H7 (cell line): ENCODE data around the gene THSD7A. TPM values are rescaled to one million over a fixed set of nuclear protein-coding genes. Genes with fewer than 3 reads are reported as not detected.

Experiments used
- DNase-seq: peaks from one replicate; pipeline ENCODE4 v3.0.0; 2012
- H3K27me3 ChIP-seq: 2 replicates; pipeline ENCODE4 v1.6.0; 2011; ENCODE audit warnings: mild to moderate bottlenecking, low read length; ENCODE audit not compliant: control insufficient read depth, insufficient read depth
- H3K36me3 ChIP-seq: replicated peaks from 2 replicates; pipeline ENCODE4 v1.5.1; 2011; ENCODE audit warnings: low read length; ENCODE audit not compliant: control insufficient read depth, insufficient read depth
- H3K4me3 ChIP-seq: 2 replicates; pipeline ENCODE4 v1.5.1; 2011; ENCODE audit warnings: low read depth, mild to moderate bottlenecking, control low read depth, low read length, moderate library complexity; ENCODE audit not compliant: insufficient read depth
- total RNA-seq: library from RNA; depleted of rRNA; stranded (reverse); fragments of >200 nt; shearing (Covaris generic); gene quantifications from 2 replicates; pipeline ENCODE4 v1.2.3, GENCODE V29; 2014

Gene THSD7A
- total RNA-seq, 1 experiment from 2014 or later, result 0.69 TPM

DNA sequence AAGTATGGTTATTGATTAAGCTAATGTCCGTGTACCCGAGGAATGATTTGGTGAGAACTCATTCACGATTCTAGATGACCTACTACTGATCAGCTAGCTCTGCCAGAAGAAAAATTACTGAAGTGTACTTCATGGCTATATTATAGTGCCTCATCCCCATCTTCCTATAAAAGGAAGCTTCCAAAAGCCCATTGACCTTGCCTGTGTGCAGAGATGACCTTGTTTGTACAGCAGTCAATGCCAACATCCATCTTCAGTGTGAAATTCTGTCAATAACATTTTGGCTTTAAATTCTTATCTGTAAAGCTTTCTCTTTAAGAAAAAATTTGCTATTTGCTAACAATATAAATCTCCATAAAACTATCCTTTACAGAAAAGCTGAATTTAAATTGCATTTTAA, 315.7 kb downstream of the THSD7A start:
- DNase-seq, result no peak
- no peaks in the 10 kb centered on the region for H3K36me3 ChIP-seq

DNA sequence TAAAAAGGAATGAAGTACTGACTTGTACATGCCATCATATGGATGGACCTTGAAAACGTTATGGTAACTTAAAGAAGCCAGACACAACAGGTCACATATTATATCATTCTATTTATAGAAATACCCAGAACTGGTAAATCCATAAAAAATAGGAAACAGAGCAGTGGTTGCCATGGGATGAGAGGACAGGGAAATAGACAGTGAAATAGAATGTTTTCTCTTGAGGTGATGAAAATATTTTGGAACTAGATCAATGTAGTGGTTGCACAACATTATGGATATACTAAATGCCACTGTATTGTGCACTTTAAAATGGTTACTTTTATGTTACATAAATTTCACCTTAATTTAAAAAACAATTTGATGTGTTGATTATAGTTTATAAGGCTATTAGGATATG, 318.5 kb downstream of the THSD7A start:
- no peaks in the 10 kb centered on the region for H3K36me3 ChIP-seq
- H3K27me3 ChIP-seq, result no peaks in the 10 kb centered on the region
- DNase-seq, result no peak
- H3K4me3 ChIP-seq, result no peak overlapping the region

More for the DNA sequence above, 315.7 kb downstream of the THSD7A start:
- Histone ChIP-seq H3K4me3 (no peak overlapping the region), H3K27me3 (no peaks in the 10 kb centered on the region)

- Histone ChIP-seq H3K4me3 (no peak overlapping the region), H3K27me3 (no peaks in the 10 kb centered on the region), H3K36me3 (no peaks in the 10 kb centered on the region)
- peak; percentile 10 for DNase-seq
These were observed 324.1 kb downstream of the THSD7A start for GRCh38 chr7:11507929-11508328.

- H3K36me3 ChIP-seq, result no peaks in the 10 kb centered on the region
- no peak for DNase-seq
- no peaks in the 10 kb centered on the region for H3K27me3 ChIP-seq
- no peak overlapping the region for H3K4me3 ChIP-seq
These were observed 325.6 kb downstream of the THSD7A start for GRCh38 chr7:11506417-11506816.

GRCh38 chr7:11505471-11505985, 326.5 kb downstream of the THSD7A start:
- no peaks in the 10 kb centered on the region for H3K36me3 ChIP-seq
- no peak overlapping the region for H3K4me3 ChIP-seq
- no peak for DNase-seq
- H3K27me3 ChIP-seq, result no peaks in the 10 kb centered on the region

GRCh38 chr7:11492307-11492706, 339.7 kb downstream of the THSD7A start:
- Histone ChIP-seq H3K27me3 (peaks cover 4% of the 10 kb centered on the region; the same call in 1 of the 2 replicates), H3K4me3 (no peak overlapping the region), H3K36me3 (no peaks in the 10 kb centered on the region)
- no peak for DNase-seq

DNA sequence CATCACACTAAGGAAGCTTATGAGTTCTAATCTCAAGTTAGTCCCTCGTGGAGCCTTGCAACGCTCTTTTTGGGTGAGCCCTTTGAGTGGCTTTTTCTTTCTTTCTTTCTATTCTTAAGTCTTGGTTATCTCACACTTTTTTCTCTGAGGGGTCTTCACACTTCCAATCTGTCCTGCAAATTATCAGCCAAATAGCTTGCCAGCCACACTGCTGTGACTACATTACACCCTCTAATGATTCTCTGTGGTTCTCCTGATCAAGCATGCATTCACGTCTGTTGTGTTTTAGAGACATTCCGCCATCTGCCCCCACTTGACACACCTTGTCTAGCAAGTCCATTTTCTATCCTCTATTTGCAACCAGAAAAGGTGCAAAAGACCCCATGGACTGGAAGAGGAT, 340.2 kb downstream of the THSD7A start:
- H3K36me3 ChIP-seq, result no peaks in the 10 kb centered on the region
- no peak overlapping the region for H3K4me3 ChIP-seq
- H3K27me3 ChIP-seq, result peaks cover 4% of the 10 kb centered on the region; the same call in 1 of the 2 replicates
- no peak for DNase-seq

GRCh38 chr7:11489280-11489679, 342.7 kb downstream of the THSD7A start:
- DNase-seq, result no peak
- no peaks in the 10 kb centered on the region for H3K36me3 ChIP-seq
- peaks cover 4% of the 10 kb centered on the region; the same call in 1 of the 2 replicates for H3K27me3 ChIP-seq
- H3K4me3 ChIP-seq, result no peak overlapping the region

DNA sequence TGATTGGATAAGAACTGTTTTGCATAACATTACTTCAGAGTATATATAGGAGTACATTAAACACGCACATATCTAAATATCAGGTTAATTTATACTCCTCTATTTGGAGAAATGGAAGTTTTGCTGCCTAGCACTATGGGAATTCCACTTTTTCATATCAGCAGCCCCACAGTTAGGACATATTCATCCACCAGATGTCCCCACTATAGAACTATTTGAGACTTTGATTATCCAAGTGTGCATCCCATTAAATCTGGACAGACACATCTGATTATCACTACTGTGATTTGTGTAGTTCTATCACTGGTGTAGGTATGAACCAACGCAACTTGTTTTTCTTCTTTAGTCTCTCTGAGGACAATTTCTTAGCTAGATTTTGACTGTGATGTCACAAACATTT, 345.7 kb downstream of the THSD7A start:
- Histone ChIP-seq H3K4me3 (no peak overlapping the region), H3K36me3 (no peaks in the 10 kb centered on the region), H3K27me3 (peaks cover 4% of the 10 kb centered on the region; the same call in 1 of the 2 replicates)
- DNase-seq, result no peak

- Histone ChIP-seq H3K27me3 (peaks cover 4% of the 10 kb centered on the region; the same call in 1 of the 2 replicates), H3K4me3 (no peak overlapping the region), H3K36me3 (no peaks in the 10 kb centered on the region)
- DNase-seq, result no peak
These were observed 346.4 kb downstream of the THSD7A start for GRCh38 chr7:11485636-11486035.

- Histone ChIP-seq H3K36me3 (no peaks in the 10 kb centered on the region), H3K4me3 (no peak overlapping the region), H3K27me3 (no peaks in the 10 kb centered on the region)
- DNase-seq, result no peak
These were observed 351.9 kb downstream of the THSD7A start for GRCh38 chr7:11480143-11480542.

DNA sequence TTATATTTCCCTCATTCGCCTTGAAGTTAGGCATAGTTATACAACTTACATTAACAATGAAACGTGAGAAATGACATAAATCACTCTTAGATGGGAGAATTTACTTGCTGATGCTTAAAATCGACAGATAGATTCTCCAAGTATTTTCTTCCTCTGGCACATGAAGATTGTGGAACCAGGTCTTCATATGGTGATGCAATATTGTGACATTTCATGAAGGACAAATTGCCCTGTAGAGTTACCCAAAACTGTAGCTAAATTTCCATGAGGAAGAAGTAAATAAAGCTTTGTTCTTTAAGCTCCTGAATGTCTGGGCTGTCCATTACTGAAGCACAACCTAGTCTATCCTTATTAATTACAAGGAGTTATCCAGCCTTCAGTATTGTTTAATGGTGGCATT, 353.1 kb downstream of the THSD7A start:
- Histone ChIP-seq H3K27me3 (no peaks in the 10 kb centered on the region), H3K36me3 (no peaks in the 10 kb centered on the region), H3K4me3 (no peak overlapping the region)
- no peak for DNase-seq

- DNase-seq, result no peak
- H3K27me3 ChIP-seq, result no peaks in the 10 kb centered on the region
- no peak overlapping the region for H3K4me3 ChIP-seq
- no peaks in the 10 kb centered on the region for H3K36me3 ChIP-seq
These were observed 353.6 kb downstream of the THSD7A start for GRCh38 chr7:11478426-11478825.

- no peaks in the 10 kb centered on the region for H3K27me3 ChIP-seq
- H3K4me3 ChIP-seq, result no peak overlapping the region
- no peaks in the 10 kb centered on the region for H3K36me3 ChIP-seq
- DNase-seq, result no peak
These were observed 357.0 kb downstream of the THSD7A start for GRCh38 chr7:11474902-11475585.

GRCh38 chr7:11473807-11474424, 358.1 kb downstream of the THSD7A start:
- no peak for DNase-seq
- no peaks in the 10 kb centered on the region for H3K36me3 ChIP-seq
- no peaks in the 10 kb centered on the region for H3K27me3 ChIP-seq
- no peak overlapping the region for H3K4me3 ChIP-seq
